Measurements from ENCODE around the gene TUBGCP6. TPM values are rescaled to one million over a fixed set of nuclear protein-coding genes. Genes with fewer than 3 reads are reported as not detected.

Gene TUBGCP6
- total and polyA plus RNA-seq, 2 experiments from 2014 or later = 18.6 to 47.1 TPM

- Histone ChIP-seq H3K27ac (ENCODE audit: low read depth) (no peak overlapping the region), H2AFZ (no peak overlapping the region), H3K79me2 (replicated peaks; ENCODE audit: insufficient read depth) (no peaks in the 10 kb centered on the region), H4K20me1 (replicated peaks; ENCODE audit: insufficient read depth) (no peaks in the 10 kb centered on the region), H3K4me2 (no peak overlapping the region), H3F3A (replicated peaks; ENCODE audit: low read depth) (no peaks in the 10 kb centered on the region), H3K9me2 (ENCODE audit: insufficient read depth) (no peaks in the 10 kb centered on the region), H3K4me3 (no peak overlapping the region), H3K27me3 (ENCODE audit: insufficient read depth) (peaks cover 24% of the 10 kb centered on the region), H3K36me3 (ENCODE audit: insufficient read depth) (no peaks in the 10 kb centered on the region), H3K4me1 (ENCODE audit: insufficient read depth) (0 out of 2 replicates have a peak, but pooled peaks cover 7% of the 10 kb centered on the region)
- H3K27me3 Mint-ChIP-seq (ENCODE audit: insufficient read depth, low read depth, poor library complexity) = peaks cover 26% of the 10 kb centered on the region
- DNase-seq (ENCODE audit: low spot score) (no peak), ATAC-seq (no peak)
- no peak overlapping the region for H3K27ac Mint-ChIP-seq
- H3K4me3 Mint-ChIP-seq = peak overlapping the region; percentile 12; the same call in 1 of the 3 replicates
- no peaks in the 10 kb centered on the region for H3K36me3 Mint-ChIP-seq (ENCODE audit: low read depth)
- peaks cover 3% of the 10 kb centered on the region; the same call in 2 of the 3 replicates for H3K4me1 Mint-ChIP-seq
- no peaks in the 10 kb centered on the region for H3K9me3 Mint-ChIP-seq
- TF ChIP-seq ZNF331 (CRISPR knock-in tag; IDR thresholded peaks at IDR 0.05; ENCODE audit: low read depth) = no peak
- no peak for TF ChIP-seq CREB1 (CRISPR knock-in tag; IDR thresholded peaks at IDR 0.05; ENCODE audit: low read depth)
- no peak for TF ChIP-seq EZH2phosphoT487 (IDR thresholded peaks at IDR 0.05; ENCODE audit: unreplicated experiment)
Measured at GRCh38 chr22:50171965-50172421, 72.8 kb downstream of the TUBGCP6 start.

- H3F3A ChIP-seq (replicated peaks; ENCODE audit: low read depth) = no peaks in the 10 kb centered on the region
- H3K79me2 ChIP-seq (replicated peaks; ENCODE audit: insufficient read depth) = no peaks in the 10 kb centered on the region
- H3K4me1 ChIP-seq (ENCODE audit: insufficient read depth) = 0 out of 2 replicates have a peak, but pooled peaks cover 7% of the 10 kb centered on the region
- no peaks in the 10 kb centered on the region for H3K36me3 ChIP-seq (ENCODE audit: insufficient read depth)
- Mint-ChIP-seq H3K27ac (no peak overlapping the region), H3K36me3 (ENCODE audit: low read depth) (no peaks in the 10 kb centered on the region), H3K27me3 (ENCODE audit: insufficient read depth, low read depth, poor library complexity) (peaks cover 25% of the 10 kb centered on the region), H3K9me3 (no peaks in the 10 kb centered on the region), H3K4me1 (peaks cover 3% of the 10 kb centered on the region; the same call in 2 of the 3 replicates), H3K4me3 (peak overlapping the region; percentile 83)
- H2AFZ ChIP-seq = 0 out of 2 replicates have a peak overlapping the region, but pooled peaks have one; percentile 59
- no peak overlapping the region for H3K27ac ChIP-seq (ENCODE audit: low read depth)
- no peaks in the 10 kb centered on the region for H3K9me2 ChIP-seq (ENCODE audit: insufficient read depth)
- ATAC-seq (peak; percentile 19), DNase-seq (ENCODE audit: low spot score) (peak; percentile 18)
- H3K27me3 ChIP-seq (ENCODE audit: insufficient read depth) = peaks cover 24% of the 10 kb centered on the region
- peak overlapping the region; percentile 86 for H3K4me2 ChIP-seq
- no peaks in the 10 kb centered on the region for H4K20me1 ChIP-seq (replicated peaks; ENCODE audit: insufficient read depth)
- peak overlapping the region; percentile 69 for H3K4me3 ChIP-seq
- TF ChIP-seq EZH2 (IDR thresholded peaks at IDR 0.05; ENCODE audit: low read depth, unreplicated experiment) (no peak), ZNF462 (CRISPR knock-in tag; IDR thresholded peaks at IDR 0.05) (no peak), POLR2AphosphoS5 (IDR thresholded peaks at IDR 0.05; ENCODE audit: low read depth) (no peak), JUNB (IDR thresholded peaks at IDR 0.05; ENCODE audit: unreplicated experiment) (no peak), ETS1 (IDR thresholded peaks at IDR 0.05) (no peak), ZNF114 (CRISPR knock-in tag; IDR thresholded peaks at IDR 0.05) (no peak), ZNF331 (CRISPR knock-in tag; IDR thresholded peaks at IDR 0.05; ENCODE audit: low read depth) (no peak)
Measured at GRCh38 chr22:50171319-50171964, 73.4 kb downstream of the TUBGCP6 start.
